NCI-H748 treated with DMSO at 0.1 percent for 48 hours (cell line): ENCODE results near the gene TTLL8.

Source experiments
- DNase-seq: peaks from one replicate; lab custom pipeline; 2025; lab: John Stamatoyannopoulos, UW

Gene TTLL8

GRCh38 chr22:50082961-50083461 lies 24.9 kb upstream of the TTLL8 start:
- no peak for DNase-seq

GRCh38 chr22:50082197-50082715 lies 24.2 kb upstream of the TTLL8 start:
- DNase-seq = no peak

- DNase-seq = no peak
Measured at GRCh38 chr22:50081426-50082196, 23.5 kb upstream of the TTLL8 start.

- no peak for DNase-seq
Measured at GRCh38 chr22:50080077-50080465, 22.0 kb upstream of the TTLL8 start.

- DNase-seq = no peak
Measured at GRCh38 chr22:50078761-50079160, 20.7 kb upstream of the TTLL8 start.

GRCh38 chr22:50078246-50078645 lies 20.1 kb upstream of the TTLL8 start:
- no peak for DNase-seq

GRCh38 chr22:50076646-50077535 lies 18.8 kb upstream of the TTLL8 start:
- no peak for DNase-seq

- DNase-seq = no peak
Measured at GRCh38 chr22:50074551-50075530, 16.7 kb upstream of the TTLL8 start.

- DNase-seq = no peak
Measured at GRCh38 chr22:50074056-50074455, 16.0 kb upstream of the TTLL8 start.

GRCh38 chr22:50072714-50073538 lies 14.8 kb upstream of the TTLL8 start:
- no peak for DNase-seq

- DNase-seq = no peak
Measured at GRCh38 chr22:50072167-50072555, 14.1 kb upstream of the TTLL8 start.

- no peak for DNase-seq
Measured at GRCh38 chr22:50071432-50072166, 13.5 kb upstream of the TTLL8 start.

GRCh38 chr22:50070366-50070765 lies 12.3 kb upstream of the TTLL8 start:
- DNase-seq = no peak

GRCh38 chr22:50068096-50068495 lies 10.0 kb upstream of the TTLL8 start:
- no peak for DNase-seq

- no peak for DNase-seq
Measured at GRCh38 chr22:50067244-50067643, 9.1 kb upstream of the TTLL8 start.

- DNase-seq = no peak
Measured at GRCh38 chr22:50064453-50064852, 6.4 kb upstream of the TTLL8 start.

GRCh38 chr22:50063589-50064393 lies 5.7 kb upstream of the TTLL8 start:
- DNase-seq = no peak

- no peak for DNase-seq
Measured at GRCh38 chr22:50062509-50063135, 4.5 kb upstream of the TTLL8 start.
